PC-9 (cell line): Measurements from ENCODE around the gene ERG. TPM values are rescaled to one million over a fixed set of nuclear protein-coding genes. Genes with fewer than 3 reads are reported as not detected.

ENCODE experiments used
- BruUV-seq: library from RNA; stranded (reverse); fragments of 400-500 nt; replicated peaks from 2 replicates; lab custom pipeline; 2021; lab: Mats Ljungman, UMichigan
- CTCF ChIA-PET: fragments of 300-600 bp; sonication (Branson Sonifier 250); formaldehyde crosslinking; loops from one replicate; lab custom pipeline; 2022; ENCODE audit warnings: antibody characterized with exemption; lab: Charles Lee
- POLR2A ChIA-PET: fragments of 300-600 bp; sonication (Branson Sonifier 250); formaldehyde crosslinking; loops from one replicate; lab custom pipeline; 2022; ENCODE audit warnings: antibody characterized with exemption; ENCODE audit not compliant: unreplicated experiment; lab: Charles Lee
- DNase-seq, 2 experiments: peaks; one replicate each; pipeline versions ENCODE4 v3.0.0 to v3.0.0-alpha.2; 2015 to 2022; ENCODE audit warnings: mixed read lengths in 1 of 2
- H2AFZ ChIP-seq: fragments of 200-600 bp; sonication (generic); 2 replicates; pipeline ENCODE4 v1.8.1; 2017; ENCODE audit warnings: antibody characterized with exemption
- H3F3A ChIP-seq: fragments of 200-600 bp; sonication (generic); 2 replicates; pipeline ENCODE4 v1.8.1; 2017; ENCODE audit warnings: antibody characterized with exemption, mild to moderate bottlenecking, low read depth; ENCODE audit not compliant: insufficient read depth
- H3K27ac ChIP-seq: fragments of 200-600 bp; sonication (generic); 2 replicates; pipeline ENCODE4 v1.6.1; 2016; ENCODE audit warnings: mixed run types
- H3K27me3 ChIP-seq: fragments of 200-600 bp; sonication (generic); 2 replicates; pipeline ENCODE4 v1.6.1; 2016; ENCODE audit warnings: low read depth, mixed run types; ENCODE audit not compliant: insufficient read depth
- H3K36me3 ChIP-seq: fragments of 200-600 bp; sonication (generic); 2 replicates; pipeline ENCODE4 v1.6.1; 2016; ENCODE audit warnings: low read depth, mixed run types
- H3K4me1 ChIP-seq: fragments of 200-600 bp; sonication (generic); replicated peaks from 2 replicates; pipeline ENCODE4 v1.6.1; 2016; ENCODE audit warnings: mixed run types; ENCODE audit not compliant: insufficient read depth
- H3K4me2 ChIP-seq: fragments of 200-600 bp; sonication (generic); 2 replicates; pipeline ENCODE4 v1.6.1; 2017; ENCODE audit warnings: mixed run types
- H3K4me3 ChIP-seq: fragments of 200-600 bp; sonication (generic); 2 replicates; pipeline ENCODE4 v1.6.1; 2016; ENCODE audit warnings: mixed run types
- H3K79me2 ChIP-seq: fragments of 200-600 bp; sonication (generic); 2 replicates; pipeline ENCODE4 v1.6.1; 2017; ENCODE audit warnings: low read depth, mixed run types
- H3K9me2 ChIP-seq: fragments of 200-600 bp; sonication (generic); 2 replicates; pipeline ENCODE4 v1.8.1; 2017; ENCODE audit warnings: mild to moderate bottlenecking; ENCODE audit not compliant: insufficient read depth
- H3K9me3 ChIP-seq: fragments of 200-600 bp; sonication (generic); 2 replicates; pipeline ENCODE4 v1.8.1; 2016; ENCODE audit warnings: low read depth; ENCODE audit not compliant: insufficient read depth
- H4K20me1 ChIP-seq: fragments of 200-600 bp; sonication (generic); 2 replicates; pipeline ENCODE4 v1.8.1; 2017; ENCODE audit not compliant: insufficient read depth
- EZH2 ChIP-seq: fragments of 200-600 bp; sonication (generic); IDR thresholded peaks from 2 replicates; pipeline ENCODE4 v1.8.0; 2017; ENCODE audit warnings: antibody characterized with exemption, low read depth
- intact Hi-C: fragments of 100-400 bp; cut with micrococcal nuclease; formaldehyde crosslinking; loops from one replicate; pipeline ENCODE4 v1.10.0; 2022; ENCODE audit not compliant: unreplicated experiment
- total RNA-seq: library from RNA; stranded (reverse); gene quantifications from 2 replicates; pipeline ENCODE4 v1.2.3, GENCODE V29; 2021
- TF ChIP-seq, protein P1 (sequence below): fragments of 200-600 bp; sonication (generic); conservative IDR thresholded peaks from 2 replicates; pipeline ENCODE4 v1.6.1; 2017; ENCODE audit warnings: mixed run types, antibody characterized with exemption, mild to moderate bottlenecking, moderate library complexity

ERG gene
- total RNA-seq, 1 experiment from 2014 or later: not detected

DNA sequence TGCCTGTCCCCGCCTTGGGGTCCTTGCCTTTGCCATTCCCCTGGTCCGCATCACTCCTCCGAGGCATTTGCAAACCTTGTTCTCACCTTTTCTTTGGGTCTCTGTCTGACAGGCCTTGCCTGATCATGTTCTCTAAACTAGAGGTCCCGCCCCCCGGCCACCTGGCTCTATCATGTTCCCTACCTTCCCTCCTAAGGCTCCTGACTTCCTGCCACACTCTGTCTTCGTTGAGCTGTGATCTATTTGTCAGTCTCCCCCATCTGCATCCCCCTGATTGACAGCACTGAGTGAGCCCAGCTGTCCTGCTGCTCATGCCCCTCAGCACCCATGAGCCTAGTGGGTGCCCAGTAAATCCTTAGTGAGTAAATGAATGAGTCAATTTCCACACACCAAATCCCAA lies 22.8 kb downstream of the ERG start:
- no peaks in the 10 kb centered on the region for H3K9me3 ChIP-seq
- no peak overlapping the region for H3K27ac ChIP-seq
- H3K4me3 ChIP-seq: no peak overlapping the region
- peaks cover 50% of the 10 kb centered on the region for H3K27me3 ChIP-seq
- H3K79me2 ChIP-seq: no peaks in the 10 kb centered on the region
- CTCF ChIA-PET: no interaction called here
- intact Hi-C loops: no loop called here
- H3K4me1 ChIP-seq: no peaks in the 10 kb centered on the region
- no peak overlapping the region for H3K4me2 ChIP-seq
- no peaks in the 10 kb centered on the region for H3F3A ChIP-seq
- no TSS peak for BruUV-seq
- no peaks in the 10 kb centered on the region for H3K36me3 ChIP-seq
- POLR2A ChIA-PET: no interaction called here
- no peak overlapping the region for H2AFZ ChIP-seq
- TF ChIP-seq, protein P1, sequence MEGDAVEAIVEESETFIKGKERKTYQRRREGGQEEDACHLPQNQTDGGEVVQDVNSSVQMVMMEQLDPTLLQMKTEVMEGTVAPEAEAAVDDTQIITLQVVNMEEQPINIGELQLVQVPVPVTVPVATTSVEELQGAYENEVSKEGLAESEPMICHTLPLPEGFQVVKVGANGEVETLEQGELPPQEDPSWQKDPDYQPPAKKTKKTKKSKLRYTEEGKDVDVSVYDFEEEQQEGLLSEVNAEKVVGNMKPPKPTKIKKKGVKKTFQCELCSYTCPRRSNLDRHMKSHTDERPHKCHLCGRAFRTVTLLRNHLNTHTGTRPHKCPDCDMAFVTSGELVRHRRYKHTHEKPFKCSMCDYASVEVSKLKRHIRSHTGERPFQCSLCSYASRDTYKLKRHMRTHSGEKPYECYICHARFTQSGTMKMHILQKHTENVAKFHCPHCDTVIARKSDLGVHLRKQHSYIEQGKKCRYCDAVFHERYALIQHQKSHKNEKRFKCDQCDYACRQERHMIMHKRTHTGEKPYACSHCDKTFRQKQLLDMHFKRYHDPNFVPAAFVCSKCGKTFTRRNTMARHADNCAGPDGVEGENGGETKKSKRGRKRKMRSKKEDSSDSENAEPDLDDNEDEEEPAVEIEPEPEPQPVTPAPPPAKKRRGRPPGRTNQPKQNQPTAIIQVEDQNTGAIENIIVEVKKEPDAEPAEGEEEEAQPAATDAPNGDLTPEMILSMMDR: no peak
- no peak for TF ChIP-seq EZH2
- H3K9me2 ChIP-seq: no peaks in the 10 kb centered on the region
- H4K20me1 ChIP-seq: no peaks in the 10 kb centered on the region
- DNase-seq: no peak

DNA sequence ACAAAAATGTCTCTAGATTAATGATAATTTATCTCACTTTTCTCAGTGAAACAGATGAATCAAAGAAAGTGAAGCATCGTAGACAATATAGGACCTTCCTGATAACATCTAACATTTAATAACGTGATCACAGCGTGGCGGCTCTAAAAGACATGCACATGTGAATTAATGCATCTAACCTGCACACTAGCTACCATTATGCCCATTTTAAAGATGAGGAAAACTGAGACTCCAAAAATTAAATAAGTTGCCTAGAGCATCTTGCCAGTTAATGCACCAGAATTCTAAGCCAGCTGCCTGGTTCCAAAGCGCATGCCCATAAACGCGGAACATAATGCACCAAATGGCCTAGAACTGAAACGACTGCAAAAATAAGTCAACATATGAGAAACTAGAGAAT lies 23.5 kb downstream of the ERG start:
- no peaks in the 10 kb centered on the region for H3K4me1 ChIP-seq
- no peaks in the 10 kb centered on the region for H3F3A ChIP-seq
- intact Hi-C loops: no loop called here

DNA sequence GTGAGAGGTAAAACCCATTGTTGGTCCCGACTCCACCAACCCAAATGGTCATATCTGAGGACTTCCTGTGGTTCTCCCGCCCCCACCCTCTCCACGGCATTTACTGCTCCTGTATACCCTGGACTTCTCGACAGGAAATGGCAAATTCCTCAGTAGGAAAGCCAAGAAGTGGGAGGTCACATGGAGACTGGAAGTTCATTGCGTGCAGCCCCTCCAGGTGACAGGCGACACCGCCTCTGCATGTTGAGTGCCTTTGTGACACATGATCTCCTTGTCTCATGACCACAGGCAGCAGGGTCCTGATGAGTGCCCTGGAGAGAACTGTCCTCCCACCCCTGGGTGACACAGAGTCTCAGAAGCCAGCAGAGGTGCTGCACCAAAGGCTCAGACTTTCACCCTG lies 24.2 kb downstream of the ERG start:
- H3K27ac ChIP-seq: no peak overlapping the region
- no peak for DNase-seq
- CTCF ChIA-PET: no interaction called here
- H3K9me3 ChIP-seq: no peaks in the 10 kb centered on the region
- no peak for TF ChIP-seq EZH2
- TF ChIP-seq, protein P1: no peak
- H4K20me1 ChIP-seq: no peaks in the 10 kb centered on the region
- H3K4me2 ChIP-seq: no peak overlapping the region
- peaks cover 45% of the 10 kb centered on the region for H3K27me3 ChIP-seq
- H3F3A ChIP-seq: no peaks in the 10 kb centered on the region
- no peak overlapping the region for H2AFZ ChIP-seq
- H3K36me3 ChIP-seq: no peaks in the 10 kb centered on the region
- H3K4me3 ChIP-seq: no peak overlapping the region
- POLR2A ChIA-PET: no interaction called here
- H3K79me2 ChIP-seq: no peaks in the 10 kb centered on the region
- no peaks in the 10 kb centered on the region for H3K9me2 ChIP-seq
- H3K4me1 ChIP-seq: no peaks in the 10 kb centered on the region
- intact Hi-C loops: no loop called here
- BruUV-seq: no TSS peak

More for the DNA sequence above, 23.5 kb downstream of the ERG start:
- CTCF ChIA-PET: interaction anchor here (0.6 kb wide), 1 partner anchor 14 kb away, joined by 5 read pairs; no protein-coding TSS in a partner anchor
- Histone ChIP-seq H4K20me1 (no peaks in the 10 kb centered on the region), H3K27ac (no peak overlapping the region), H3K36me3 (no peaks in the 10 kb centered on the region), H3K27me3 (peaks cover 48% of the 10 kb centered on the region), H3K9me3 (no peaks in the 10 kb centered on the region), H2AFZ (no peak overlapping the region), H3K4me2 (no peak overlapping the region), H3K79me2 (no peaks in the 10 kb centered on the region), H3K4me3 (no peak overlapping the region), H3K9me2 (no peaks in the 10 kb centered on the region)
- no peak for DNase-seq
- TF ChIP-seq, protein P1: no peak
- TF ChIP-seq EZH2: no peak
- no TSS peak for BruUV-seq
- POLR2A ChIA-PET: no interaction called here
